NT2/D1 (cell line): ENCODE results near the gene SLC28A2.

ENCODE experiments used
- YY1 ChIP-seq: IDR thresholded peaks from 2 replicates; pipeline ENCODE4 v1.6.1; 2011; ENCODE audit not compliant: insufficient read length, insufficient read depth
- ZNF274 ChIP-seq: IDR thresholded peaks from 2 replicates; pipeline ENCODE4 v1.6.1; 2011; ENCODE audit warnings: mild to moderate bottlenecking, low read depth, low read length

DNA sequence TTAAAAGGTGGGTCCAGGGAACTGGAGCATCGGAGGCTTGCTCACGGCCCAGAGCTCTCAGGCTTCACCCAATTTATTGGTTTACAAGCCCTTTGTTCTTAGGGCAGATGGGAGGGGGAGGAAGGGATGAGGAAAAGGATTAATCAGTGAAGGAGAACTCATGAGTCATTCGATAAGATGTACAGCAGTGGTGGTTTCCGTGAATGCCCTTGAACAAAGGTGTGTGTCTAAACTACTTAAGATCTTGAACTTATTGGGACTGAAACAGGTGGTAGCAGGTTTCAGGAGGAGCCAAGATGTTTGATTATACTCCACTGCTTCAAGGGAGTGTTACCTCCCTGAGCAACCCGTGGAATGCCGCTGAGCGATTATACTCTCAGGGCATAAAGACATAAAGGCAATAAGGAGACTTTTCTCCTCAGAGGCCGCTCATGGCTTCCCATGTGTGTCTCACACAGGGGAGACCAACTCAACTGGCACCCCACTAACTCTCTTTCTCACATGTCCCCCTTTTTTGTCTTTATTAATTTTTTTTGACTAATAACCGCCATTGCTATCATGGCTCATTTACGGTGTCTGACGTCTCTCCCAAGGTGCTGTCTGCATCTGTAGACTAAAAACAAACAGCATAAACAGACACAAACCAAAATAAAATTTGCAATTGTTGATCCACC, 17.3 kb upstream of the SLC28A2 start:
- TF ChIP-seq ZNF274 (no peak), YY1 (no peak)
